ENCODE data around the gene STK10.

The STK10 gene

GRCh38 chr5:172186114-172186695 is 1.8 kb downstream of the STK10 start:
- Histone ChIP-seq H3K4me1 (ENCODE audit: control insufficient read depth, insufficient read depth, low read length) (peaks cover 9% of the 10 kb centered on the region), H3K4me3 (ENCODE audit: low read length) (no peak overlapping the region), H3K9me3 (ENCODE audit: control insufficient read depth, low read length) (no peaks in the 10 kb centered on the region), H3K36me3 (ENCODE audit: control insufficient read depth, insufficient read depth, low read length) (no peaks in the 10 kb centered on the region), H3K27me3 (ENCODE audit: control insufficient read depth, insufficient read depth, low read length) (no peaks in the 10 kb centered on the region), H3K9ac (ENCODE audit: low read length) (peak overlapping the region; percentile 86)

GRCh38 chr5:172185096-172185461 is 2.9 kb downstream of the STK10 start:
- Histone ChIP-seq H3K9me3 (ENCODE audit: control insufficient read depth, low read length) (no peaks in the 10 kb centered on the region), H3K9ac (ENCODE audit: low read length) (no peak overlapping the region), H3K36me3 (ENCODE audit: control insufficient read depth, insufficient read depth, low read length) (no peaks in the 10 kb centered on the region), H3K4me1 (ENCODE audit: control insufficient read depth, insufficient read depth, low read length) (peaks cover 9% of the 10 kb centered on the region), H3K4me3 (ENCODE audit: low read length) (no peak overlapping the region), H3K27me3 (ENCODE audit: control insufficient read depth, insufficient read depth, low read length) (no peaks in the 10 kb centered on the region)

- Histone ChIP-seq H3K9me3 (ENCODE audit: control insufficient read depth, low read length) (no peaks in the 10 kb centered on the region), H3K27me3 (ENCODE audit: control insufficient read depth, insufficient read depth, low read length) (no peaks in the 10 kb centered on the region), H3K4me1 (ENCODE audit: control insufficient read depth, insufficient read depth, low read length) (peaks cover 11% of the 10 kb centered on the region), H3K4me3 (ENCODE audit: low read length) (no peak overlapping the region), H3K36me3 (ENCODE audit: control insufficient read depth, insufficient read depth, low read length) (no peaks in the 10 kb centered on the region), H3K9ac (ENCODE audit: low read length) (no peak overlapping the region)
These were observed 4.1 kb downstream of the STK10 start for GRCh38 chr5:172183881-172184280.

GRCh38 chr5:172182291-172182690 is 5.7 kb downstream of the STK10 start:
- no peak overlapping the region for H3K4me3 ChIP-seq (ENCODE audit: low read length)
- peaks cover 22% of the 10 kb centered on the region for H3K4me1 ChIP-seq (ENCODE audit: control insufficient read depth, insufficient read depth, low read length)
- H3K27me3 ChIP-seq (ENCODE audit: control insufficient read depth, insufficient read depth, low read length): no peaks in the 10 kb centered on the region
- no peaks in the 10 kb centered on the region for H3K36me3 ChIP-seq (ENCODE audit: control insufficient read depth, insufficient read depth, low read length)
- H3K9ac ChIP-seq (ENCODE audit: low read length): no peak overlapping the region
- no peaks in the 10 kb centered on the region for H3K9me3 ChIP-seq (ENCODE audit: control insufficient read depth, low read length)

- Histone ChIP-seq H3K4me1 (ENCODE audit: control insufficient read depth, insufficient read depth, low read length) (peaks cover 13% of the 10 kb centered on the region), H3K9me3 (ENCODE audit: control insufficient read depth, low read length) (no peaks in the 10 kb centered on the region), H3K27me3 (ENCODE audit: control insufficient read depth, insufficient read depth, low read length) (no peaks in the 10 kb centered on the region), H3K9ac (ENCODE audit: low read length) (no peak overlapping the region), H3K4me3 (ENCODE audit: low read length) (no peak overlapping the region), H3K36me3 (ENCODE audit: control insufficient read depth, insufficient read depth, low read length) (no peaks in the 10 kb centered on the region)
These were observed 7.1 kb downstream of the STK10 start for GRCh38 chr5:172180936-172181335.

- H3K36me3 ChIP-seq (ENCODE audit: control insufficient read depth, insufficient read depth, low read length): no peaks in the 10 kb centered on the region
- H3K9me3 ChIP-seq (ENCODE audit: control insufficient read depth, low read length): no peaks in the 10 kb centered on the region
- H3K9ac ChIP-seq (ENCODE audit: low read length): no peak overlapping the region
- no peaks in the 10 kb centered on the region for H3K27me3 ChIP-seq (ENCODE audit: control insufficient read depth, insufficient read depth, low read length)
- no peak overlapping the region for H3K4me3 ChIP-seq (ENCODE audit: low read length)
- peaks cover 20% of the 10 kb centered on the region for H3K4me1 ChIP-seq (ENCODE audit: control insufficient read depth, insufficient read depth, low read length)
These were observed 8.7 kb downstream of the STK10 start for GRCh38 chr5:172178991-172179989.

- no peak overlapping the region for H3K9ac ChIP-seq (ENCODE audit: low read length)
- H3K36me3 ChIP-seq (ENCODE audit: control insufficient read depth, insufficient read depth, low read length): no peaks in the 10 kb centered on the region
- no peaks in the 10 kb centered on the region for H3K9me3 ChIP-seq (ENCODE audit: control insufficient read depth, low read length)
- no peak overlapping the region for H3K4me3 ChIP-seq (ENCODE audit: low read length)
- peaks cover 20% of the 10 kb centered on the region for H3K4me1 ChIP-seq (ENCODE audit: control insufficient read depth, insufficient read depth, low read length)
- no peaks in the 10 kb centered on the region for H3K27me3 ChIP-seq (ENCODE audit: control insufficient read depth, insufficient read depth, low read length)
These were observed 9.6 kb downstream of the STK10 start for GRCh38 chr5:172178301-172178987.

- Histone ChIP-seq H3K36me3 (ENCODE audit: control insufficient read depth, insufficient read depth, low read length) (no peaks in the 10 kb centered on the region), H3K9ac (ENCODE audit: low read length) (no peak overlapping the region), H3K9me3 (ENCODE audit: control insufficient read depth, low read length) (no peaks in the 10 kb centered on the region), H3K4me3 (ENCODE audit: low read length) (no peak overlapping the region), H3K27me3 (ENCODE audit: control insufficient read depth, insufficient read depth, low read length) (no peaks in the 10 kb centered on the region), H3K4me1 (ENCODE audit: control insufficient read depth, insufficient read depth, low read length) (peaks cover 20% of the 10 kb centered on the region)
These were observed 10.8 kb downstream of the STK10 start for GRCh38 chr5:172177176-172177575.

- Histone ChIP-seq H3K9ac (ENCODE audit: low read length) (no peak overlapping the region), H3K27me3 (ENCODE audit: control insufficient read depth, insufficient read depth, low read length) (no peaks in the 10 kb centered on the region), H3K36me3 (ENCODE audit: control insufficient read depth, insufficient read depth, low read length) (no peaks in the 10 kb centered on the region), H3K9me3 (ENCODE audit: control insufficient read depth, low read length) (no peaks in the 10 kb centered on the region), H3K4me1 (ENCODE audit: control insufficient read depth, insufficient read depth, low read length) (peaks cover 20% of the 10 kb centered on the region), H3K4me3 (ENCODE audit: low read length) (no peak overlapping the region)
These were observed 12.7 kb downstream of the STK10 start for GRCh38 chr5:172175263-172175719.

- no peaks in the 10 kb centered on the region for H3K27me3 ChIP-seq (ENCODE audit: control insufficient read depth, insufficient read depth, low read length)
- peaks cover 16% of the 10 kb centered on the region for H3K4me1 ChIP-seq (ENCODE audit: control insufficient read depth, insufficient read depth, low read length)
- no peaks in the 10 kb centered on the region for H3K36me3 ChIP-seq (ENCODE audit: control insufficient read depth, insufficient read depth, low read length)
- no peaks in the 10 kb centered on the region for H3K9me3 ChIP-seq (ENCODE audit: control insufficient read depth, low read length)
- no peak overlapping the region for H3K4me3 ChIP-seq (ENCODE audit: low read length)
- no peak overlapping the region for H3K9ac ChIP-seq (ENCODE audit: low read length)
These were observed 14.4 kb downstream of the STK10 start for GRCh38 chr5:172173564-172174153.

GRCh38 chr5:172172912-172173563 is 15.0 kb downstream of the STK10 start:
- Histone ChIP-seq H3K36me3 (ENCODE audit: control insufficient read depth, insufficient read depth, low read length) (no peaks in the 10 kb centered on the region), H3K4me1 (ENCODE audit: control insufficient read depth, insufficient read depth, low read length) (peaks cover 11% of the 10 kb centered on the region), H3K9ac (ENCODE audit: low read length) (no peak overlapping the region), H3K4me3 (ENCODE audit: low read length) (no peak overlapping the region), H3K9me3 (ENCODE audit: control insufficient read depth, low read length) (no peaks in the 10 kb centered on the region), H3K27me3 (ENCODE audit: control insufficient read depth, insufficient read depth, low read length) (no peaks in the 10 kb centered on the region)
